Vagina (tissue), 2 donors: ENCODE results near the gene GOPC. TPM values are rescaled to one million over a fixed set of nuclear protein-coding genes. Genes with fewer than 3 reads are reported as not detected.

ENCODE experiments used
- DNase-seq, 2 donors: peaks; one replicate each; pipeline ENCODE4 v3.0.0-alpha.2; 2017; ENCODE audit errors: extremely low spot score in 2 of 2
- H3K27ac ChIP-seq: fragments of 200-600 bp; sonication (generic); one replicate; pipeline ENCODE4 v1.5.1; 2019
- H3K27me3 ChIP-seq: fragments of 200-600 bp; sonication (generic); one replicate; pipeline ENCODE4 v1.5.1; 2019
- H3K36me3 ChIP-seq, 2 donors: fragments of 200-600 bp; sonication (generic); one replicate each; pipeline ENCODE4 v1.5.1; 2017 to 2019
- H3K4me1 ChIP-seq: fragments of 200-600 bp; sonication (generic); one replicate; pipeline ENCODE4 v1.5.1; 2019
- H3K4me3 ChIP-seq, 2 donors: fragments of 200-600 bp; sonication (generic); 1 replicate in 1 of 2; 2 replicates in 1 of 2; pipeline ENCODE4 v1.5.1; 2016 to 2019
- H3K9me3 ChIP-seq: fragments of 200-600 bp; sonication (generic); one replicate; pipeline ENCODE4 v1.5.1; 2019
- CTCF ChIP-seq, 3 experiments: fragments of 450-650 bp in 2 of 3; fragments of 200-600 bp in 1 of 3; sonication (generic) in 1 of 3; IDR thresholded peaks; one replicate each; pipeline ENCODE4 v1.5.1; 2017 to 2019; ENCODE audit warnings: antibody characterized with exemption in 3 of 3, mild to moderate bottlenecking in 2 of 3, moderate library complexity in 2 of 3
- POLR2A ChIP-seq, 2 donors: fragments of 450-650 bp; IDR thresholded peaks; one replicate each; pipeline ENCODE4 v1.6.1; 2017; ENCODE audit warnings: antibody characterized with exemption in 2 of 2, mild to moderate bottlenecking in 2 of 2, moderate library complexity in 2 of 2
- POLR2AphosphoS5 ChIP-seq, 2 donors: sonication (generic); formaldehyde crosslinking; IDR thresholded peaks; one replicate each; pipeline ENCODE4 v1.9.0; 2017; ENCODE audit warnings: antibody characterized with exemption in 2 of 2, mild to moderate bottlenecking in 2 of 2, low read depth in 1 of 2; ENCODE audit not compliant: insufficient read depth in 1 of 2
- intact Hi-C: fragments of 100-400 bp; cut with DNase I; formaldehyde crosslinking; loops from one replicate; pipeline ENCODE4 v1.15.1; 2023
- total RNA-seq: library from RNA; depleted of rRNA; stranded (reverse); fragments of >200 nt; gene quantifications from one replicate; pipeline ENCODE4 v1.2.3, GENCODE V29; 2016

The GOPC gene
- total RNA-seq, 1 donor from 2014 or later = 19.9 TPM

GRCh38 chr6:117600008-117600743 is 2.1 kb downstream of the GOPC start:
- no peak overlapping the region for H3K27ac ChIP-seq
- no peak for DNase-seq
- TF ChIP-seq CTCF (IDR thresholded peaks at IDR 0.05) = no peak
- no peak for TF ChIP-seq POLR2AphosphoS5 (IDR thresholded peaks at IDR 0.05; ENCODE audit: insufficient read depth in 1 of 2, low read depth in 1 of 2)
- TF ChIP-seq POLR2A (IDR thresholded peaks at IDR 0.05) = no peak
- H3K4me1 ChIP-seq = peaks cover 21% of the 10 kb centered on the region
- peaks cover 0 to 8% of the 10 kb centered on the region in 2 donors for H3K36me3 ChIP-seq
- H3K27me3 ChIP-seq = no peaks in the 10 kb centered on the region
- peak overlapping the region; percentile 9 to 99 for H3K4me3 ChIP-seq
- H3K9me3 ChIP-seq = no peaks in the 10 kb centered on the region
- intact Hi-C loops = no loop called here

- no peak for DNase-seq
- Histone ChIP-seq H3K36me3 (peaks cover 0 to 8% of the 10 kb centered on the region in 2 donors), H3K4me3 (no peak overlapping the region), H3K4me1 (peaks cover 21% of the 10 kb centered on the region), H3K27me3 (no peaks in the 10 kb centered on the region), H3K9me3 (no peaks in the 10 kb centered on the region), H3K27ac (no peak overlapping the region)
- intact Hi-C loops = no loop called here
- TF ChIP-seq CTCF (IDR thresholded peaks at IDR 0.05) (no peak), POLR2A (IDR thresholded peaks at IDR 0.05) (no peak), POLR2AphosphoS5 (IDR thresholded peaks at IDR 0.05; ENCODE audit: insufficient read depth in 1 of 2, low read depth in 1 of 2) (no peak)
Measured at GRCh38 chr6:117597755-117598154, 4.6 kb downstream of the GOPC start.

GRCh38 chr6:117595099-117595923 is 7.0 kb downstream of the GOPC start:
- TF ChIP-seq POLR2AphosphoS5 (IDR thresholded peaks at IDR 0.05; ENCODE audit: insufficient read depth in 1 of 2, low read depth in 1 of 2) = no peak
- no peak for TF ChIP-seq CTCF (IDR thresholded peaks at IDR 0.05)
- no peak for TF ChIP-seq POLR2A (IDR thresholded peaks at IDR 0.05)
- Histone ChIP-seq H3K9me3 (no peaks in the 10 kb centered on the region), H3K27ac (no peak overlapping the region), H3K27me3 (no peaks in the 10 kb centered on the region), H3K36me3 (peaks cover 0 to 8% of the 10 kb centered on the region in 2 donors), H3K4me1 (peaks cover 11% of the 10 kb centered on the region), H3K4me3 (no peak overlapping the region)
- no peak for DNase-seq
- intact Hi-C loops = no loop called here

- DNase-seq = no peak
- Histone ChIP-seq H3K36me3 (peaks cover 0 to 8% of the 10 kb centered on the region in 2 donors), H3K27me3 (no peaks in the 10 kb centered on the region), H3K27ac (no peak overlapping the region), H3K9me3 (no peaks in the 10 kb centered on the region), H3K4me3 (no peak overlapping the region), H3K4me1 (no peaks in the 10 kb centered on the region)
- no peak for TF ChIP-seq CTCF (IDR thresholded peaks at IDR 0.05)
- TF ChIP-seq POLR2A (IDR thresholded peaks at IDR 0.05) = no peak
- no peak for TF ChIP-seq POLR2AphosphoS5 (IDR thresholded peaks at IDR 0.05; ENCODE audit: insufficient read depth in 1 of 2, low read depth in 1 of 2)
- intact Hi-C loops = no loop called here
Measured at GRCh38 chr6:117592983-117593759, 9.1 kb downstream of the GOPC start.
